HepG2 (cell line): Measurements from ENCODE around the gene DRG1. TPM values are rescaled to one million over a fixed set of nuclear protein-coding genes. Genes with fewer than 3 reads are reported as not detected.

Experiments used
- FOXO1 ChIP-seq: sonication (generic); formaldehyde crosslinking; IDR thresholded peaks from 2 replicates; pipeline ENCODE4 v1.4.0; 2020; ENCODE audit warnings: missing genetic modification reagents
- MIXL1 ChIP-seq: IDR thresholded peaks from 2 replicates; pipeline ENCODE4 v1.6.1; 2016
- NR2F2 ChIP-seq: IDR thresholded peaks from 2 replicates; pipeline ENCODE4 v1.6.1; 2012; ENCODE audit warnings: low read depth, inconsistent platforms, borderline replicate concordance
- SRF ChIP-seq: IDR thresholded peaks from 2 replicates; pipeline ENCODE4 v1.6.1; 2011; ENCODE audit warnings: mild to moderate bottlenecking, low read depth, low read length, moderate library complexity
- TBP ChIP-seq: sonication (generic); formaldehyde crosslinking; IDR thresholded peaks from 2 replicates; pipeline ENCODE4 v1.5.0; 2020; ENCODE audit warnings: missing genetic modification reagents
- YEATS4 ChIP-seq: sonication (generic); formaldehyde crosslinking; IDR thresholded peaks from 2 replicates; pipeline ENCODE4 v1.4.0; 2020; ENCODE audit warnings: missing genetic modification reagents, borderline replicate concordance
- ZMAT3 ChIP-seq: sonication (generic); formaldehyde crosslinking; conservative IDR thresholded peaks from 2 replicates; pipeline ENCODE4 v1.7.0; 2021; ENCODE audit warnings: missing genetic modification reagents
- ZNF121 ChIP-seq: sonication (generic); formaldehyde crosslinking; IDR thresholded peaks from 2 replicates; pipeline ENCODE4 v1.5.0; 2020; ENCODE audit warnings: mild to moderate bottlenecking, missing genetic modification reagents
- ZNF296 ChIP-seq: sonication (generic); formaldehyde crosslinking; conservative IDR thresholded peaks from 2 replicates; pipeline ENCODE4 v1.5.0; 2020; ENCODE audit warnings: mild to moderate bottlenecking, missing genetic modification reagents
- ZNF460 ChIP-seq: sonication (generic); formaldehyde crosslinking; IDR thresholded peaks from 2 replicates; pipeline ENCODE4 v1.5.1; 2020; ENCODE audit warnings: missing genetic modification reagents, mild to moderate bottlenecking, borderline replicate concordance
- ZNF570 ChIP-seq: sonication (generic); formaldehyde crosslinking; IDR thresholded peaks from 2 replicates; pipeline ENCODE4 v1.4.0; 2020; ENCODE audit warnings: mild to moderate bottlenecking, missing genetic modification reagents, borderline replicate concordance
- ZNF672 ChIP-seq: sonication (generic); formaldehyde crosslinking; IDR thresholded peaks from 2 replicates; pipeline ENCODE4 v1.8.1; 2022; ENCODE audit warnings: missing genetic modification reagents
- ZNF75D ChIP-seq: sonication (generic); formaldehyde crosslinking; IDR thresholded peaks from 2 replicates; pipeline ENCODE4 v1.8.1; 2023; ENCODE audit warnings: missing genetic modification reagents, mild to moderate bottlenecking, borderline replicate concordance
- polyA plus RNA-seq, 8 experiments: library from polyadenylated mRNA; depleted of rRNA in 3 of 8; stranded (reverse) in 7 of 8; unstranded in 1 of 8; fragments of >200 nt; fragmentation: Illumina TruSeq in 4 of 8; extraction: Trizol in 4 of 8; gene quantifications; 2 replicates each; pipeline versions ENCODE4 v1.2.1 to v1.2.3, GENCODE V29; 2011 to 2016; ENCODE audit warnings: low read depth in 4 of 8, missing spikeins in 1 of 8, mixed read lengths in 1 of 8; ENCODE audit not compliant: insufficient read depth in 1 of 8
- total RNA-seq, 5 experiments: library from RNA; depleted of rRNA; stranded (reverse); fragments of >200 nt; fragmentation: Illumina TruSeq; extraction: Trizol; gene quantifications; 2 replicates each; pipeline ENCODE4 v1.2.3, GENCODE V29; 2016; ENCODE audit warnings: low read depth in 1 of 5
- TF ChIP-seq, protein P1 (sequence below), 2 experiments: sonication (generic) in 1 of 2; formaldehyde crosslinking in 1 of 2; IDR thresholded peaks; 2 replicates each; pipeline versions ENCODE4 v1.5.1 to v1.6.1; 2011 to 2020; ENCODE audit warnings: borderline replicate concordance in 1 of 2, low read depth in 1 of 2, low read length in 1 of 2, mild to moderate bottlenecking in 1 of 2, missing genetic modification reagents in 1 of 2, moderate library complexity in 1 of 2
- TF ChIP-seq, protein P2 (sequence below): sonication (generic); formaldehyde crosslinking; conservative IDR thresholded peaks from 2 replicates; pipeline ENCODE4 v1.5.0; 2020; ENCODE audit warnings: missing genetic modification reagents
- TF ChIP-seq, protein P3 (sequence below): sonication (generic); formaldehyde crosslinking; IDR thresholded peaks from 2 replicates; pipeline ENCODE4 v1.8.1; 2023; ENCODE audit warnings: mild to moderate bottlenecking, inconsistent platforms, moderate library complexity, missing genetic modification reagents, borderline replicate concordance
- TF ChIP-seq, protein P4 (sequence below): sonication (generic); formaldehyde crosslinking; IDR thresholded peaks from 2 replicates; pipeline ENCODE4 v1.9.0; 2021; ENCODE audit warnings: mild to moderate bottlenecking, missing genetic modification reagents

The DRG1 gene
- total and polyA plus RNA-seq, 2 of the 13 experiments (the other 11 are each of a cell fraction or from before 2014, with no cell fraction given): 59.0 to 94.8 TPM

DNA sequence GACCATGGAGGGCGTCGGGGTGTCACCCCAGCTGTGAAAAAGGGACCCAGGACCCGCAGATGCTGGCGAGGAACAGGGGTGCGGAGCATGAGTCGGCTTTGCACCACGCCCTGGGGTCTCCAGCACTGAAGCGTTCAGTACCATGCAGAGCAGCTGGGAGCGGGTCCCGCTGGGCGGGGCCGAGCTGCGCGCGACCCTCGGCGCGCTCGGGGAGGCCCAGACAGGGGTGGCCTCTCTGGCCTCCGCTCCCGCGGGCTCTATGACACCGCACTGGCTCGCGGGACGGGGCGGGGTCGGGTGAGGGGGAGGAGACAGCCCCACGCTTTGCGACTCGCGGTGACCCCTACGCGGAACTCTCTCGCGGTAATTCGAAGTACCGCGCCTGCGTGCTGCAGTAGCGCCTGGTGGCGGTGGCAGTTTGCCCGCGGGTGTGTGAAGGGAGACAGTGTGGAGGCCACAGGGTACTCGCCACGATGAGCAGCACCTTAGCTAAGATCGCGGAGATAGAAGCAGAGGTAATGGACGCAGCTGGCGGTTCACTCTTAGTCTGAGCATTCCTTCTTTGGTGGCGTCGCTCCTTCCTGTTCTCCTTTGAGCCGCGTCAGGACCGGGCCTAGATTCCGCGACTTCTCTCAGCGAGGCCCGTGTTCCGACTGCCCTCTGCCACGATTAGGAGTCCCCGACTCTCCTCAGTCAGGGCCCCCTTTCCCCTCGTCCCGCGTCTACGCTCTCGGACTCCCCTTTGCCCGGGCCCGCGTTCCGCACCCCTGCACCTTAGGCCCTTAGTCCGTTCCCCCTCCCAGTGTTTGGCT is at the start of gene DRG1 (continued):
- 0 out of 2 replicates have a peak, but pooled peaks have one; percentile 52 for TF ChIP-seq ZNF121
- TF ChIP-seq NR2F2: no peak
- no peak for TF ChIP-seq ZNF296 (CRISPR knock-in tag)
- peak; percentile 50; the same call in 1 of the 2 replicates for TF ChIP-seq ZNF672 (CRISPR knock-in tag)
- TF ChIP-seq, protein P1, sequence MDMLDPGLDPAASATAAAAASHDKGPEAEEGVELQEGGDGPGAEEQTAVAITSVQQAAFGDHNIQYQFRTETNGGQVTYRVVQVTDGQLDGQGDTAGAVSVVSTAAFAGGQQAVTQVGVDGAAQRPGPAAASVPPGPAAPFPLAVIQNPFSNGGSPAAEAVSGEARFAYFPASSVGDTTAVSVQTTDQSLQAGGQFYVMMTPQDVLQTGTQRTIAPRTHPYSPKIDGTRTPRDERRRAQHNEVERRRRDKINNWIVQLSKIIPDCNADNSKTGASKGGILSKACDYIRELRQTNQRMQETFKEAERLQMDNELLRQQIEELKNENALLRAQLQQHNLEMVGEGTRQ (IDR thresholded peaks at IDR 0.05; ENCODE audit: low read depth, low read length): no peak
- TF ChIP-seq, protein P1 (CRISPR knock-in tag; IDR thresholded peaks at IDR 0.05; ENCODE audit: borderline replicate concordance): no peak
- no peak; the same call in 1 of the 2 replicates for TF ChIP-seq ZNF460
- TF ChIP-seq, protein P2, sequence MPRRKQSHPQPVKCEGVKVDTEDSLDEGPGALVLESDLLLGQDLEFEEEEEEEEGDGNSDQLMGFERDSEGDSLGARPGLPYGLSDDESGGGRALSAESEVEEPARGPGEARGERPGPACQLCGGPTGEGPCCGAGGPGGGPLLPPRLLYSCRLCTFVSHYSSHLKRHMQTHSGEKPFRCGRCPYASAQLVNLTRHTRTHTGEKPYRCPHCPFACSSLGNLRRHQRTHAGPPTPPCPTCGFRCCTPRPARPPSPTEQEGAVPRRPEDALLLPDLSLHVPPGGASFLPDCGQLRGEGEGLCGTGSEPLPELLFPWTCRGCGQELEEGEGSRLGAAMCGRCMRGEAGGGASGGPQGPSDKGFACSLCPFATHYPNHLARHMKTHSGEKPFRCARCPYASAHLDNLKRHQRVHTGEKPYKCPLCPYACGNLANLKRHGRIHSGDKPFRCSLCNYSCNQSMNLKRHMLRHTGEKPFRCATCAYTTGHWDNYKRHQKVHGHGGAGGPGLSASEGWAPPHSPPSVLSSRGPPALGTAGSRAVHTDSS (CRISPR knock-in tag): no peak
- peak; percentile 58; the same call in 1 of the 2 replicates for TF ChIP-seq FOXO1 (CRISPR knock-in tag)
- TF ChIP-seq ZMAT3 (CRISPR knock-in tag): no peak
- no peak for TF ChIP-seq TBP (CRISPR knock-in tag)
- TF ChIP-seq MIXL1 (CRISPR knock-in tag): no peak
- no peak for TF ChIP-seq ZNF570 (CRISPR knock-in tag)
- TF ChIP-seq SRF: no peak
- TF ChIP-seq, protein P3, sequence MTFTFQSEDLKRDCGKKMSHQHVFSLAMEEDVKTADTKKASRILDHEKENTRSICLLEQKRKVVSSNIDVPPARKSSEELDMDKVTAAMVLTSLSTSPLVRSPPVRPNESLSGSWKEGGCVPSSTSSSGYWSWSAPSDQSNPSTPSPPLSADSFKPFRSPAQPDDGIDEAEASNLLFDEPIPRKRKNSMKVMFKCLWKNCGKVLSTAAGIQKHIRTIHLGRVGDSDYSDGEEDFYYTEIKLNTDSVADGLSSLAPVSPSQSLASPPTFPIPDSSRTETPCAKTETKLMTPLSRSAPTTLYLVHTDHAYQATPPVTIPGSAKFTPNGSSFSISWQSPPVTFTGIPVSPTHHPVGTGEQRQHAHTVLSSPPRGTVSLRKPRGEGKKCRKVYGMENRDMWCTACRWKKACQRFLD (CRISPR knock-in tag): 0 out of 2 replicates have a peak, but pooled peaks have one; percentile 30
- no peak for TF ChIP-seq ZNF75D (CRISPR knock-in tag)
- TF ChIP-seq YEATS4 (CRISPR knock-in tag): peak; percentile 94
- TF ChIP-seq, protein P4, sequence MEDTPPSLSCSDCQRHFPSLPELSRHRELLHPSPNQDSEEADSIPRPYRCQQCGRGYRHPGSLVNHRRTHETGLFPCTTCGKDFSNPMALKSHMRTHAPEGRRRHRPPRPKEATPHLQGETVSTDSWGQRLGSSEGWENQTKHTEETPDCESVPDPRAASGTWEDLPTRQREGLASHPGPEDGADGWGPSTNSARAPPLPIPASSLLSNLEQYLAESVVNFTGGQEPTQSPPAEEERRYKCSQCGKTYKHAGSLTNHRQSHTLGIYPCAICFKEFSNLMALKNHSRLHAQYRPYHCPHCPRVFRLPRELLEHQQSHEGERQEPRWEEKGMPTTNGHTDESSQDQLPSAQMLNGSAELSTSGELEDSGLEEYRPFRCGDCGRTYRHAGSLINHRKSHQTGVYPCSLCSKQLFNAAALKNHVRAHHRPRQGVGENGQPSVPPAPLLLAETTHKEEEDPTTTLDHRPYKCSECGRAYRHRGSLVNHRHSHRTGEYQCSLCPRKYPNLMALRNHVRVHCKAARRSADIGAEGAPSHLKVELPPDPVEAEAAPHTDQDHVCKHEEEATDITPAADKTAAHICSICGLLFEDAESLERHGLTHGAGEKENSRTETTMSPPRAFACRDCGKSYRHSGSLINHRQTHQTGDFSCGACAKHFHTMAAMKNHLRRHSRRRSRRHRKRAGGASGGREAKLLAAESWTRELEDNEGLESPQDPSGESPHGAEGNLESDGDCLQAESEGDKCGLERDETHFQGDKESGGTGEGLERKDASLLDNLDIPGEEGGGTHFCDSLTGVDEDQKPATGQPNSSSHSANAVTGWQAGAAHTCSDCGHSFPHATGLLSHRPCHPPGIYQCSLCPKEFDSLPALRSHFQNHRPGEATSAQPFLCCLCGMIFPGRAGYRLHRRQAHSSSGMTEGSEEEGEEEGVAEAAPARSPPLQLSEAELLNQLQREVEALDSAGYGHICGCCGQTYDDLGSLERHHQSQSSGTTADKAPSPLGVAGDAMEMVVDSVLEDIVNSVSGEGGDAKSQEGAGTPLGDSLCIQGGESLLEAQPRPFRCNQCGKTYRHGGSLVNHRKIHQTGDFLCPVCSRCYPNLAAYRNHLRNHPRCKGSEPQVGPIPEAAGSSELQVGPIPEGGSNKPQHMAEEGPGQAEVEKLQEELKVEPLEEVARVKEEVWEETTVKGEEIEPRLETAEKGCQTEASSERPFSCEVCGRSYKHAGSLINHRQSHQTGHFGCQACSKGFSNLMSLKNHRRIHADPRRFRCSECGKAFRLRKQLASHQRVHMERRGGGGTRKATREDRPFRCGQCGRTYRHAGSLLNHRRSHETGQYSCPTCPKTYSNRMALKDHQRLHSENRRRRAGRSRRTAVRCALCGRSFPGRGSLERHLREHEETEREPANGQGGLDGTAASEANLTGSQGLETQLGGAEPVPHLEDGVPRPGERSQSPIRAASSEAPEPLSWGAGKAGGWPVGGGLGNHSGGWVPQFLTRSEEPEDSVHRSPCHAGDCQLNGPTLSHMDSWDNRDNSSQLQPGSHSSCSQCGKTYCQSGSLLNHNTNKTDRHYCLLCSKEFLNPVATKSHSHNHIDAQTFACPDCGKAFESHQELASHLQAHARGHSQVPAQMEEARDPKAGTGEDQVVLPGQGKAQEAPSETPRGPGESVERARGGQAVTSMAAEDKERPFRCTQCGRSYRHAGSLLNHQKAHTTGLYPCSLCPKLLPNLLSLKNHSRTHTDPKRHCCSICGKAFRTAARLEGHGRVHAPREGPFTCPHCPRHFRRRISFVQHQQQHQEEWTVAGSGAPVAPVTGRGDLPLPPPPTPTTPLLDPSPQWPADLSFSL: no peak; the same call in 1 of the 2 replicates
